OCI-LY3 (cell line): ENCODE measurements around the gene SLC13A5.

ENCODE experiments used
- EZH2phosphoT487 ChIP-seq: fragments of 200-600 bp; shearing (Covaris generic); IDR thresholded peaks from 2 replicates; pipeline ENCODE4 v1.6.1; 2018; ENCODE audit warnings: antibody characterized with exemption, mixed run types, low read depth
- TF ChIP-seq, protein P1 (sequence below): fragments of 200-600, 300-600 bp; sonication (generic); IDR thresholded peaks from 2 replicates; pipeline ENCODE4 v1.5.1; 2014; ENCODE audit warnings: antibody characterized with exemption, low read length, low read depth

DNA sequence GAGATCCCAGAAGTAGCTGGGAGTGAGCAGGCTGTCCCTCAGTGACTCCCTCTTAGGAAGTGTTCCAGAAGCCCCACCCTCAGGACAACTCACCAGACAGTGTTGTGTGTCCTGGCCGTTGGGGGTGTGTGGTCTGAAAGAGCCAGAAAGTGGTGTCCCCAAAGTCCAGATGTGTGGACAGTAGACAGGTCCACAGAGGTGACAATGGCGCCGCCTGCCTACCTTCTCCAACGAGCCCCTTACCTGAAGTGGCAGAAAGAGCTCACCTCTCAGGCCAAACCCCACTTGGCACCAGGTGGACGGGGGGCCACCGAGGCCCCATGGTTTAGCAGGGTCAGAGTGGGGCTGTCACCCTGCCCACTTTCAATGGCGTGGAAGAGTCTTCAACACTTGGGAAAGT lies 41.7 kb downstream of the SLC13A5 start:
- TF ChIP-seq, protein P1, sequence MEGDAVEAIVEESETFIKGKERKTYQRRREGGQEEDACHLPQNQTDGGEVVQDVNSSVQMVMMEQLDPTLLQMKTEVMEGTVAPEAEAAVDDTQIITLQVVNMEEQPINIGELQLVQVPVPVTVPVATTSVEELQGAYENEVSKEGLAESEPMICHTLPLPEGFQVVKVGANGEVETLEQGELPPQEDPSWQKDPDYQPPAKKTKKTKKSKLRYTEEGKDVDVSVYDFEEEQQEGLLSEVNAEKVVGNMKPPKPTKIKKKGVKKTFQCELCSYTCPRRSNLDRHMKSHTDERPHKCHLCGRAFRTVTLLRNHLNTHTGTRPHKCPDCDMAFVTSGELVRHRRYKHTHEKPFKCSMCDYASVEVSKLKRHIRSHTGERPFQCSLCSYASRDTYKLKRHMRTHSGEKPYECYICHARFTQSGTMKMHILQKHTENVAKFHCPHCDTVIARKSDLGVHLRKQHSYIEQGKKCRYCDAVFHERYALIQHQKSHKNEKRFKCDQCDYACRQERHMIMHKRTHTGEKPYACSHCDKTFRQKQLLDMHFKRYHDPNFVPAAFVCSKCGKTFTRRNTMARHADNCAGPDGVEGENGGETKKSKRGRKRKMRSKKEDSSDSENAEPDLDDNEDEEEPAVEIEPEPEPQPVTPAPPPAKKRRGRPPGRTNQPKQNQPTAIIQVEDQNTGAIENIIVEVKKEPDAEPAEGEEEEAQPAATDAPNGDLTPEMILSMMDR = no peak
- TF ChIP-seq EZH2phosphoT487 = no peak
